Kidney (tissue), 14 donors: ENCODE data around the gene LYRM4. TPM values are rescaled to one million over a fixed set of nuclear protein-coding genes. Genes with fewer than 3 reads are reported as not detected.

Source experiments
- DNase-seq, 5 donors: peaks; one replicate each; pipeline ENCODE4 v3.0.0-alpha.2; 2013 to 2020
- FAIRE-seq: peaks from 2 replicates; lab custom pipeline; 2012; peaks lifted over from hg19 to GRCh38; lab: Jason Lieb, UNC
- H3K27ac ChIP-seq, 2 donors: one replicate each; pipeline ENCODE4 v1.7.0; 2013; ENCODE audit warnings: low read depth in 2 of 2, low read length in 2 of 2, inconsistent platforms in 1 of 2
- H3K27me3 ChIP-seq: one replicate; pipeline ENCODE4 v1.7.1; 2013; ENCODE audit warnings: low read length, inconsistent platforms; ENCODE audit not compliant: control insufficient read depth, insufficient read depth
- H3K36me3 ChIP-seq, 3 donors: one replicate each; pipeline versions ENCODE4 v1.7.0 to v1.7.1; 2013; ENCODE audit warnings: low read length in 3 of 3, control low read depth in 1 of 3, inconsistent platforms in 1 of 3; ENCODE audit not compliant: insufficient read depth in 3 of 3, control insufficient read depth in 2 of 3
- H3K4me1 ChIP-seq, 3 donors: one replicate each; pipeline versions ENCODE4 v1.7.0 to v1.7.1; 2013; ENCODE audit warnings: low read length in 3 of 3, inconsistent platforms in 1 of 3, low read depth in 1 of 3; ENCODE audit not compliant: control insufficient read depth in 2 of 3, insufficient read depth in 2 of 3
- H3K4me3 ChIP-seq, 3 donors: one replicate each; pipeline versions ENCODE4 v1.7.0 to v1.8.1; 2013; ENCODE audit warnings: low read length in 3 of 3, control low read depth in 1 of 3, inconsistent platforms in 1 of 3
- H3K9ac ChIP-seq, 3 donors: one replicate each; pipeline versions ENCODE4 v1.7.0 to v1.7.1; 2013; ENCODE audit warnings: low read length in 3 of 3, control low read depth in 1 of 3, inconsistent platforms in 1 of 3
- H3K9me3 ChIP-seq, 3 donors: one replicate each; pipeline versions ENCODE4 v1.7.0 to v1.7.1; 2013; ENCODE audit warnings: low read length in 3 of 3, control low read depth in 1 of 3, inconsistent platforms in 1 of 3; ENCODE audit not compliant: control insufficient read depth in 2 of 3, insufficient read depth in 1 of 3
- intact Hi-C: fragments of 100-400 bp; cut with DNase I; formaldehyde crosslinking; loops from one replicate; pipeline ENCODE4 v1.11.1; 2022
- polyA plus RNA-seq: library from polyadenylated mRNA; stranded (reverse); fragments of 350-450 nt; fragmentation: Illumina TruSeq; extraction: RNeasy Lipid Tissue Mini Kit (QIAGEN cat#74804); gene quantifications from one replicate; pipeline ENCODE4 v1.2.3, GENCODE V29; 2014; ENCODE audit warnings: low read depth, low replicate concordance; ENCODE audit not compliant: insufficient read depth
- total RNA-seq: library from RNA; stranded (reverse); fragmentation: NEBNext Ultra II Directional; extraction: Animal tissue kit (Norgen Biotek cat#: 25700); gene quantifications from one replicate; pipeline ENCODE4 v1.2.1, GENCODE V29; 2021
- TF ChIP-seq, protein P1 (sequence below): IDR thresholded peaks from 3 replicates; pipeline ENCODE4 v1.5.1; 2012; ENCODE audit warnings: mild to moderate bottlenecking, moderate library complexity, borderline replicate concordance; ENCODE audit not compliant: insufficient read depth; ENCODE audit errors: extremely low read depth
- donor health status: control.
- donor health status: control.
- donor health status: control.
- donor health status: control.
- donor health status: control.
- donor health status: DM: yes; HTN: yes; CAD: no.
- donor health status: Normal renal cell carcinoma (clear cell type).

The LYRM4 gene
- total and polyA plus RNA-seq, 2 donors from 2014 or later, result 21.3 to 31.8 TPM

DNA sequence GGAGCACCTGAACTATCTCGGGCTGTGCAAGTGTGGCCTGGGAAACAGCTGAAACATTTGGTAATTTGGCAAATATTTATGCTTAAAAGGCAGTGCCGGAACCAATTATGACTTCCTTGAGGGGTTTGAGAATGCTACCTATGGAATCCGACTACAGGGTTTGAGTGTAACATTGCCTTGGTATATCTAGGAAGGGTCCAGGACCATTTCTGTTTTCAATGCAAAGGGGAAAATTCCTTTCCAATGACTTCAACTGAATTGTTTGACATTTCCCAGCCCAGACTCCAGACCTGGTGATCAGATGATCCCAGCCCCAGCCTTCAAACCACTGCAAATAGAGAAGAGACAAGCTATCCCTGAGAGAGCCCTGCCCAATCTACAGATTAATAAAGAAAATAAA lies 180.2 kb downstream of the LYRM4 start:
- FAIRE-seq (no peak), DNase-seq (no peak)
- Histone ChIP-seq H3K27ac (no peak overlapping the region), H3K36me3 (no peaks in the 10 kb centered on the region), H3K27me3 (no peaks in the 10 kb centered on the region), H3K9ac (no peak overlapping the region), H3K9me3 (no peaks in the 10 kb centered on the region), H3K4me1 (no peaks in the 10 kb centered on the region), H3K4me3 (no peak overlapping the region)
- intact Hi-C loops, result no loop called here
- TF ChIP-seq, protein P1, sequence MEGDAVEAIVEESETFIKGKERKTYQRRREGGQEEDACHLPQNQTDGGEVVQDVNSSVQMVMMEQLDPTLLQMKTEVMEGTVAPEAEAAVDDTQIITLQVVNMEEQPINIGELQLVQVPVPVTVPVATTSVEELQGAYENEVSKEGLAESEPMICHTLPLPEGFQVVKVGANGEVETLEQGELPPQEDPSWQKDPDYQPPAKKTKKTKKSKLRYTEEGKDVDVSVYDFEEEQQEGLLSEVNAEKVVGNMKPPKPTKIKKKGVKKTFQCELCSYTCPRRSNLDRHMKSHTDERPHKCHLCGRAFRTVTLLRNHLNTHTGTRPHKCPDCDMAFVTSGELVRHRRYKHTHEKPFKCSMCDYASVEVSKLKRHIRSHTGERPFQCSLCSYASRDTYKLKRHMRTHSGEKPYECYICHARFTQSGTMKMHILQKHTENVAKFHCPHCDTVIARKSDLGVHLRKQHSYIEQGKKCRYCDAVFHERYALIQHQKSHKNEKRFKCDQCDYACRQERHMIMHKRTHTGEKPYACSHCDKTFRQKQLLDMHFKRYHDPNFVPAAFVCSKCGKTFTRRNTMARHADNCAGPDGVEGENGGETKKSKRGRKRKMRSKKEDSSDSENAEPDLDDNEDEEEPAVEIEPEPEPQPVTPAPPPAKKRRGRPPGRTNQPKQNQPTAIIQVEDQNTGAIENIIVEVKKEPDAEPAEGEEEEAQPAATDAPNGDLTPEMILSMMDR, result no peak

DNA sequence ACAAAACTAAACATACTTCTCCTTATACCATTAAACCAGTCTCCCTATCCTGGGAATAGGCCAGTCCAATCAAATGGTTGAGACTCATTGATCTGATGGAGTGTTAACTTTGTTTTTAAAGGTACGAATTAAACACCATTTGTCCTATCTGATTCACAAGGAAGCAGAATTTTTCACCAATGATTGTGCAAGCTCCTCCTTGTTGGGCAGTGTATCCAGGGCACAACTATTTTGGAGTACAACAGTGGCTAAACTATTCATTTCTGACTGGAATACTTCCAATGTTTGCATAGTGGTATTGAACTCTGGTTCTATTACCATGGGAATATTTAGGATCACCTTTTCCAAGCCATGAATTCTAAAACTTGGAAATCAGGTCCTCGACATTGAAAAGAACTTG lies 181.1 kb downstream of the LYRM4 start:
- Histone ChIP-seq H3K27me3 (no peaks in the 10 kb centered on the region), H3K36me3 (no peaks in the 10 kb centered on the region), H3K4me1 (no peaks in the 10 kb centered on the region), H3K9ac (no peak overlapping the region), H3K27ac (no peak overlapping the region), H3K4me3 (no peak overlapping the region), H3K9me3 (no peaks in the 10 kb centered on the region)
- DNase-seq (no peak), FAIRE-seq (no peak)
- intact Hi-C loops, result no loop called here
- TF ChIP-seq, protein P1, result no peak

DNA sequence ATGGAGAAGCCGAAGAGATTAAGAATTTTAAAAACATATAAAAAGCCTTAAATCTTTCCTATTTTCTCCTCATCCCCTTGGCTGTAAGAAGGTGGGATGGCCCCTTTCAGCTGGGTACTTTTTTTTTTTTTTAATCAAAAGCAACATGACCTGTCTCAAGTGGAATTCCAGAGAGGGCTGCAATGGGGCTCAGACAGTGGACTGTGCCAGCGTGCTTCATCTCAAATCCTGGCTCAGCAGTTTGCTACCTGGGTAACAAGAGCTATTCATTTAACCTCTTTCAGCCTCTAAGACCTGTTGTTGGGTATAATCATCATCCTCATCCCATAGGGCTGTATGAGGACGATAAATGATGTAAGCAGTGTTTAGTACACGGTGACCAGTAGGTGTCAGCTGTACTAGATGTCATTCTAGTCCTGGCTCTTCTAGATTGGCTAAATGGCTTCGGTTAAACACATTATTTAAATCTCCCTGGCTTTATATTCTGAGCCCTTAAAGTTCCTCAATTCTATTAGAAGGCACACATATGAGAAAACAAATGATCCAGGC lies 182.6 kb downstream of the LYRM4 start:
- TF ChIP-seq, protein P1, result no peak
- no peak overlapping the region for H3K9ac ChIP-seq
- no peaks in the 10 kb centered on the region for H3K4me1 ChIP-seq
- H3K27me3 ChIP-seq, result no peaks in the 10 kb centered on the region
- intact Hi-C loops, result no loop called here
- FAIRE-seq (no peak), DNase-seq (no peak)
- no peak overlapping the region for H3K4me3 ChIP-seq
- no peaks in the 10 kb centered on the region for H3K36me3 ChIP-seq
- H3K9me3 ChIP-seq, result no peaks in the 10 kb centered on the region
- no peak overlapping the region for H3K27ac ChIP-seq

DNA sequence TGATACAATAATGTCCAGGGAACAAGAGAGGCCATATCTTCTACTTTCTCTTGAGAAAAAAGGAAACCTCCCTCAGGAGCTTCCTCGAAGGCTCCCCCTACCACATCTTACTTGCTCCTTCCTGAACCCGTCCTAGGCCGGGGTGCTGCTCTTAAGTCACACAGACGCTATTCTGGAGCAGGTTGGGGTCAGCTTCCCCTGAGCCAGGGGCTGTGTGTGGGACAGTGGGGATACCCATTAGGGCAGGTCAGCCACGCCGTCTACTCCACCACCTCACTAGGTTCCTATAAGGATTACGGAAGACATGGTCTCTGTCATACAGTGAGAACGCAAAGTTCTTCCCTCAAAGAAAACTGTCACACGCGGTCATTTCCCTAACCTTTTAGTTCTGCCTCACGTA lies 183.8 kb downstream of the LYRM4 start:
- no peaks in the 10 kb centered on the region for H3K9me3 ChIP-seq
- no peak overlapping the region for H3K4me3 ChIP-seq
- H3K27me3 ChIP-seq, result no peaks in the 10 kb centered on the region
- DNase-seq (no peak), FAIRE-seq (no peak)
- H3K27ac ChIP-seq, result no peak overlapping the region
- H3K4me1 ChIP-seq, result no peaks in the 10 kb centered on the region
- intact Hi-C loops, result no loop called here
- H3K9ac ChIP-seq, result no peak overlapping the region
- no peaks in the 10 kb centered on the region for H3K36me3 ChIP-seq
- TF ChIP-seq, protein P1, result no peak
